COR-L47 (cell line): Measurements from ENCODE around the gene ATOSB.
A peak's percentile ranks its signal among the peaks of the same experiment; 100 is the strongest.

Experiments
- DNase-seq: peaks from one replicate; lab custom pipeline; 2025; lab: John Stamatoyannopoulos, UW

The ATOSB gene

GRCh38 chr9:35085078-35085477, 30.6 kb downstream of the ATOSB start:
- no peak for DNase-seq

- DNase-seq, result peak; percentile 90
Measured at GRCh38 chr9:35079426-35080341, 36.0 kb downstream of the ATOSB start, which contains the start of gene FANCG. Gene FANCG, minus strand, starts transcription at chr9:35079942. Its CDS starts 418 bp downstream, at chr9:35079524.

- no peak for DNase-seq
Measured at GRCh38 chr9:35079041-35079425, 36.6 kb downstream of the ATOSB start.

GRCh38 chr9:35078066-35078465, 37.6 kb downstream of the ATOSB start:
- DNase-seq, result no peak

GRCh38 chr9:35076848-35077247, 38.8 kb downstream of the ATOSB start:
- no peak for DNase-seq

- no peak for DNase-seq
Measured at GRCh38 chr9:35075358-35075757, 40.3 kb downstream of the ATOSB start.

- no peak for DNase-seq
Measured at GRCh38 chr9:35074791-35075190, 40.9 kb downstream of the ATOSB start.

- DNase-seq, result no peak
Measured at GRCh38 chr9:35074141-35074540, 41.5 kb downstream of the ATOSB start.

GRCh38 chr9:35073279-35073612, 42.4 kb downstream of the ATOSB start:
- no peak for DNase-seq

- DNase-seq, result peak; percentile 99
Measured at GRCh38 chr9:35072461-35073278, 43.0 kb downstream of the ATOSB start, which contains the start of gene VCP. Gene VCP, minus strand, starts transcription at chr9:35072625. Its CDS starts 272 bp downstream, at chr9:35072353.

GRCh38 chr9:35071814-35072460, 43.7 kb downstream of the ATOSB start:
- DNase-seq, result peak; percentile 78

GRCh38 chr9:35070823-35071813, 44.5 kb downstream of the ATOSB start:
- DNase-seq, result no peak

GRCh38 chr9:35069020-35069419, 46.6 kb downstream of the ATOSB start:
- no peak for DNase-seq

- DNase-seq, result no peak
Measured at GRCh38 chr9:35067056-35067455, 48.6 kb downstream of the ATOSB start.

GRCh38 chr9:35060548-35061207, 55.0 kb downstream of the ATOSB start:
- no peak for DNase-seq

- no peak for DNase-seq
Measured at GRCh38 chr9:35059438-35059837, 56.2 kb downstream of the ATOSB start.

GRCh38 chr9:35057271-35057620, 58.4 kb downstream of the ATOSB start:
- no peak for DNase-seq

GRCh38 chr9:35056571-35057270, 58.9 kb downstream of the ATOSB start:
- DNase-seq, result no peak

- no peak for DNase-seq
Measured at GRCh38 chr9:35054871-35055644, 60.6 kb downstream of the ATOSB start.
